IMR-90 (cell line): ENCODE data around the gene CYBRD1.
A peak's percentile ranks its signal among the peaks of the same experiment; 100 is the strongest.

ENCODE experiments used
- BHLHE40 ChIP-seq: fragments of 150-350 bp; IDR thresholded peaks from 2 replicates; pipeline ENCODE4 v1.6.1; 2016; ENCODE audit warnings: mild to moderate bottlenecking, low read depth, low read length
- CTCF ChIP-seq: conservative IDR thresholded peaks from 2 replicates; pipeline ENCODE4 v1.5.1; 2012; ENCODE audit warnings: mild to moderate bottlenecking, low read depth, low read length, improper control_type of control experiment
- MAFK ChIP-seq: IDR thresholded peaks from 2 replicates; pipeline ENCODE4 v1.6.1; 2012; ENCODE audit warnings: low read depth, low read length, improper control_type of control experiment
- MAZ ChIP-seq: IDR thresholded peaks from 2 replicates; pipeline ENCODE4 v1.6.1; 2012; ENCODE audit warnings: low read depth, mild to moderate bottlenecking, low read length, improper control_type of control experiment, moderate library complexity, borderline replicate concordance
- POLR2A ChIP-seq: IDR thresholded peaks from 2 replicates; pipeline ENCODE4 v1.6.1; 2012; ENCODE audit warnings: mild to moderate bottlenecking, low read depth, low read length
- RCOR1 ChIP-seq: IDR thresholded peaks from 2 replicates; pipeline ENCODE4 v1.6.1; 2012; ENCODE audit warnings: mild to moderate bottlenecking, low read length, improper control_type of control experiment; ENCODE audit not compliant: insufficient replicate concordance
- SMC3 ChIP-seq: fragments of 150-350 bp; IDR thresholded peaks from 2 replicates; pipeline ENCODE4 v1.6.1; 2016; ENCODE audit warnings: low read depth, mild to moderate bottlenecking, antibody characterized with exemption, low read length, moderate library complexity
- USF2 ChIP-seq: fragments of 150-350 bp; IDR thresholded peaks from 2 replicates; pipeline ENCODE4 v1.6.1; 2017; ENCODE audit warnings: mild to moderate bottlenecking, antibody characterized with exemption, low read length, low read depth

DNA sequence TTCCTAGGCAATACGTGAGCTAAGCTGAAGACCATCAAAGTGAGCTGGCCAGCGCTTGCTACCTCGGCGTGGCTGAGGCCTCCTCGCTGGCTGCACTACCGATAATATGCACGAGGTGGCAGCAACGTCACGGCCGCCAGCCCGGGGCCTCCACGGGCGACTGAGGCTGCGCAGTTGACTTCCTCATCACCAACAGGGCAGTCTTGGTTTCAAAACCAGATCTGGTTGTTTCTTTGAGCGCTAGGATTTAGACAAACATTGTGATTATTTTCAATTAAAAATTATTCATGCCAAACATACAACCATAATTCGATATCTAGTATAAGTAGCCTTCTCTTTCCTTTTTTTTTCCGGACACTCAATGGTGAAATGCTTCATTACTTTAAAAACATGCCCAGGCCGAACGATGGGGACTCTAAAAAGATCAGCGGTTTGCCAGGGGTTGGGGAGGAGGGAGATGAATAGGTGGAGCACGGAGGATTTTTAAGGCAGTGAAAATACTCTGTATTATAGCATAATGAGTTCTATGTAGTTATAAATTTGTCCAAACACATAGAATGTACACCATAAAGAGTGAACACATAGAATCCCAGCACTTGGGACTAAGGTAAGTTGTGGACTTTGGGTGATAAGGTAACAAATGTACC is 52.0 kb downstream of the CYBRD1 start:
- TF ChIP-seq CTCF (peak; percentile 98), MAFK (no peak), BHLHE40 (no peak), POLR2A (peak; percentile 66), SMC3 (peak; percentile 88), RCOR1 (peak; percentile 9), USF2 (no peak), MAZ (no peak)
